ENCODE data around the gene ACAA1. TPM values are rescaled to one million over a fixed set of nuclear protein-coding genes. Genes with fewer than 3 reads are reported as not detected.

ACAA1 gene
- total and polyA plus RNA-seq, 2 of the 4 experiments (the other 2 are of a cell fraction) = 30.8 to 62.4 TPM

DNA sequence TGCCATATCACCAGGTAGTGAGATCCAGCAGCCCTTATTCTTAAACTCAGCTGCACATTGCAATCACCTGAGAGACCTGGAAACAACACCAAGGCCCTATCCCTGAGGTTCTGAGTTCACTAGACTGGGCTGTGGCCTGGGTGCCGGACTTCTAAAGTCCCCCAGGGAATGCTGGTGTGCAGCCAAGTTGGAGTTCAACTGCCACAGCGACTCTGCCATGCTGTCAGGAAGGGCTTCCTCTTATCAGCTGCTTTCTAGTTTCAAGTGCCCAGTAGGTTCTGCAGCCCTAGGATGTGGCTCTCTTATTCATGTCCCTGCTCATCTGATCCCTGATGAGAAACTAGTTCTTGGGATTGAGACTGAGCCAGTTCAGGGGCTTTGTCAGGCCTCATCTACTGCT lies 47.8 kb downstream of the ACAA1 start:
- H3K9me1 ChIP-seq (ENCODE audit: insufficient read depth, low read length) = no peaks in the 10 kb centered on the region
- H3K4me3 ChIP-seq (ENCODE audit: insufficient read depth, low read depth, low read length) = no peak overlapping the region
- H3K9ac ChIP-seq (ENCODE audit: low read depth, low read length) = no peak overlapping the region
- peaks cover 17% of the 10 kb centered on the region for H3K27me3 ChIP-seq (ENCODE audit: control insufficient read depth, insufficient read depth, low read length)
- H4K8ac ChIP-seq (ENCODE audit: low read depth in 2 of 2, low read length in 2 of 2) = no peak overlapping the region
- ATAC-seq (ENCODE audit: low read depth) = no peak
- H4K5ac ChIP-seq (ENCODE audit: low read depth, low read length) = no peak overlapping the region
- no peak for DNase-seq
- H3K36me3 ChIP-seq (ENCODE audit: control insufficient read depth, insufficient read depth, low read length) = no peaks in the 10 kb centered on the region
- intact Hi-C loops (cut with micrococcal nuclease) (no loop called here), in situ Hi-C loops (cut with MboI; ENCODE audit: low sequenced_read_pairs) (no loop called here), dilution Hi-C loops (cut with HindIII; ENCODE audit: low sequenced_read_pairs, unreplicated experiment) (no loop called here)
- no peak overlapping the region for H3K4ac ChIP-seq (ENCODE audit: low read depth, low read length)
- no peak overlapping the region for H3K4me2 ChIP-seq (ENCODE audit: low read depth, low read length)
- no peak overlapping the region for H3K56ac ChIP-seq (ENCODE audit: extremely low read depth, insufficient read depth, low read length)
- H2BK15ac ChIP-seq (ENCODE audit: low read depth, low read length) = no peak overlapping the region
- H3K9me3 ChIP-seq (ENCODE audit: control insufficient read depth, insufficient read depth, low read length) = no peaks in the 10 kb centered on the region
- no peak overlapping the region for H3K27ac ChIP-seq (ENCODE audit: insufficient read depth, low read length)
- no peaks in the 10 kb centered on the region for H3K79me1 ChIP-seq (ENCODE audit: low read depth in 1 of 2, low read length in 2 of 2)
- POLR2A ChIA-PET (ENCODE audit: unreplicated experiment) = no interaction called here
- no peaks in the 10 kb centered on the region for H4K20me1 ChIP-seq (ENCODE audit: insufficient read depth, low read length)
- CTCF ChIA-PET = no interaction called here
- BruUV-seq (replicated peaks) = no TSS peak
- no peaks in the 10 kb centered on the region for H3K4me1 ChIP-seq (ENCODE audit: control insufficient read depth, insufficient read depth, low read length)
- TF ChIP-seq RCOR1 (IDR thresholded peaks at IDR 0.05; ENCODE audit: insufficient replicate concordance, low read length) = no peak
- TF ChIP-seq MXI1 (IDR thresholded peaks at IDR 0.05; ENCODE audit: borderline replicate concordance, low read depth, low read length) = no peak
- no peak for TF ChIP-seq NFE2L2 (IDR thresholded peaks at IDR 0.05; ENCODE audit: low read depth, low read length)
- no peak for TF ChIP-seq SMC3 (IDR thresholded peaks at IDR 0.05; ENCODE audit: low read depth, low read length)
- no peak for TF ChIP-seq BHLHE40 (IDR thresholded peaks at IDR 0.05; ENCODE audit: low read depth, low read length)
- no peak for TF ChIP-seq MAFK (IDR thresholded peaks at IDR 0.05; ENCODE audit: low read depth, low read length)
- no peak for TF ChIP-seq CHD1 (IDR thresholded peaks at IDR 0.05; ENCODE audit: low read depth, low read length)
- TF ChIP-seq, protein P1, sequence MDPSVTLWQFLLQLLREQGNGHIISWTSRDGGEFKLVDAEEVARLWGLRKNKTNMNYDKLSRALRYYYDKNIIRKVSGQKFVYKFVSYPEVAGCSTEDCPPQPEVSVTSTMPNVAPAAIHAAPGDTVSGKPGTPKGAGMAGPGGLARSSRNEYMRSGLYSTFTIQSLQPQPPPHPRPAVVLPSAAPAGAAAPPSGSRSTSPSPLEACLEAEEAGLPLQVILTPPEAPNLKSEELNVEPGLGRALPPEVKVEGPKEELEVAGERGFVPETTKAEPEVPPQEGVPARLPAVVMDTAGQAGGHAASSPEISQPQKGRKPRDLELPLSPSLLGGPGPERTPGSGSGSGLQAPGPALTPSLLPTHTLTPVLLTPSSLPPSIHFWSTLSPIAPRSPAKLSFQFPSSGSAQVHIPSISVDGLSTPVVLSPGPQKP (IDR thresholded peaks at IDR 0.05; ENCODE audit: borderline replicate concordance, low read depth, low read length) = no peak
- TF ChIP-seq, protein P2, sequence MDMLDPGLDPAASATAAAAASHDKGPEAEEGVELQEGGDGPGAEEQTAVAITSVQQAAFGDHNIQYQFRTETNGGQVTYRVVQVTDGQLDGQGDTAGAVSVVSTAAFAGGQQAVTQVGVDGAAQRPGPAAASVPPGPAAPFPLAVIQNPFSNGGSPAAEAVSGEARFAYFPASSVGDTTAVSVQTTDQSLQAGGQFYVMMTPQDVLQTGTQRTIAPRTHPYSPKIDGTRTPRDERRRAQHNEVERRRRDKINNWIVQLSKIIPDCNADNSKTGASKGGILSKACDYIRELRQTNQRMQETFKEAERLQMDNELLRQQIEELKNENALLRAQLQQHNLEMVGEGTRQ (IDR thresholded peaks at IDR 0.05; ENCODE audit: low read depth, low read length) = no peak
- H3K14ac ChIP-seq (replicated peaks; ENCODE audit: low read depth, low read length) = no peak overlapping the region
- no peak overlapping the region for H2AK9ac ChIP-seq (replicated peaks; ENCODE audit: low read depth, low read length, poor library complexity)
- no peak overlapping the region for H3K18ac ChIP-seq (ENCODE audit: low read depth, low read length)
- H2BK120ac ChIP-seq (ENCODE audit: low read depth, low read length) = no peak overlapping the region
- no peak overlapping the region for H4K91ac ChIP-seq (ENCODE audit: insufficient read depth, low read depth, low read length)
- H2AFZ ChIP-seq (replicated peaks; ENCODE audit: low read length, poor library complexity) = no peak overlapping the region
- H2BK5ac ChIP-seq (ENCODE audit: low read depth, low read length, poor library complexity, severe bottlenecking) = no peak overlapping the region
- 60% methylated on average over 1 of the region's 2 CpGs; no CpG with 5 or more reads in 1 of the 2 experiments for WGBS, 2 experiments (ENCODE audit: extremely low coverage in 2 of 2, insufficient read length in 1 of 2)
- no peak overlapping the region for H3K23ac ChIP-seq (ENCODE audit: low read depth, low read length)
- H2BK20ac ChIP-seq (ENCODE audit: low read depth, low read length) = no peak overlapping the region
- H2AK5ac ChIP-seq (ENCODE audit: low read depth, low read length) = no peak overlapping the region
